Measurements from ENCODE around the gene PTPRM. TPM values are rescaled to one million over a fixed set of nuclear protein-coding genes. Genes with fewer than 3 reads are reported as not detected.

The PTPRM gene
- total and polyA plus RNA-seq, 2 donors, result 37.3 to 55.6 TPM

DNA sequence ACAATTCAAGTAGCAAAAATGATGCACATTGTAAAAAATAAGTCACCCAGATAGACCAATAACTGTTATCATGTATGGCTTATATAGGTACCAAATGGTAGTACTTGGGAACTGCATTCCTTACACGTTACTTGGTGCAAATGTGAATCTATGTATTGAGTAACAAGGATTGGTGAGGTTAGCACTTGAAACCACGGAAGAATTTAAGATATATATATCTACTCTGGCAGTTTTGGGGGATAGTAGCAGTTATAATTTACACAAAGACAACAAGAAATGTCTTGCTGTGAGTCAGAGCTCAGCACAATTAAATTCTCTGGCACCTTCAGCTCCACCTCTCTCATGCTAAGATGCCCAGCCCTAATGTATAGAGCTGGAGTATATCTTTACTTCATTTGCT lies 682.7 kb downstream of the PTPRM start:
- no peaks in the 10 kb centered on the region for H3K9me3 ChIP-seq (ENCODE audit: control insufficient read depth in 2 of 2, insufficient read depth in 1 of 2, low read length in 1 of 2)

DNA sequence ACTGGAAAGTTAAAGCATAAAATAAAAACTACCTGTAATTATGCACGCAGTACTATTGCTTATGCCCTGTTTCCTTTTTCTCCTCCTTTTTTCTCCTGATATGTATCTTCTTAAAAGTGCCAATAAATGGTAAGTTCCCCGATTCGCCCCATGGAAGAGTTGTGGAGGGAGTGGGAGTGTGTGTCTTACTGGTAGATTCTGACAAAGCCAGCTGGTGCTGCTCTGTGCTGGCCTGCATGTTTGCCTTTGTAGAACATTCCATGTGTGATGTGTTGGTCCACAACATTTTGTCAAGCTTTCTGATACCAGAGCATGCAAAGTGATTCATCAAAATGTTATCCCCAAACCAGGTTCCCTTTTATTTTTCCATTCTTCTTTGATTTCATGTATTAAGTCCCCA lies 685.3 kb downstream of the PTPRM start:
- no peak overlapping the region for H3K4me3 ChIP-seq (ENCODE audit: low read length in 2 of 2)
- DNase-seq (ENCODE audit: low read depth in 6 of 9, low spot score in 9 of 9), result no peak
- no peak overlapping the region for H3K27ac ChIP-seq (ENCODE audit: low read depth in 1 of 2, low read length in 1 of 2)
- H3K9me3 ChIP-seq (ENCODE audit: control insufficient read depth in 2 of 2, insufficient read depth in 1 of 2, low read length in 1 of 2), result no peaks in the 10 kb centered on the region
- H3K36me3 ChIP-seq (ENCODE audit: control insufficient read depth in 2 of 2, insufficient read depth in 2 of 2, low read length in 1 of 2), result peaks cover 3 to 4% of the 10 kb centered on the region in 2 donors
- H3K4me1 ChIP-seq (ENCODE audit: control insufficient read depth in 2 of 2, insufficient read depth in 2 of 2, low read length in 2 of 2), result no peaks in the 10 kb centered on the region
- WGBS, result 97% methylated on average over 3 of the region's 3 CpGs
- no peaks in the 10 kb centered on the region for H3K27me3 ChIP-seq (ENCODE audit: control insufficient read depth in 2 of 2, insufficient read depth in 1 of 2, low read length in 1 of 2)

More for the DNA sequence above, 682.7 kb downstream of the PTPRM start:
- Histone ChIP-seq H3K27ac (ENCODE audit: low read depth in 1 of 2, low read length in 1 of 2) (no peak overlapping the region), H3K4me3 (ENCODE audit: low read length in 2 of 2) (no peak overlapping the region), H3K27me3 (ENCODE audit: control insufficient read depth in 2 of 2, insufficient read depth in 1 of 2, low read length in 1 of 2) (no peaks in the 10 kb centered on the region), H3K36me3 (ENCODE audit: control insufficient read depth in 2 of 2, insufficient read depth in 2 of 2, low read length in 1 of 2) (peaks cover 0 to 6% of the 10 kb centered on the region in 2 donors), H3K4me1 (ENCODE audit: control insufficient read depth in 2 of 2, insufficient read depth in 2 of 2, low read length in 2 of 2) (no peaks in the 10 kb centered on the region)
- WGBS, result 95% methylated on average over 2 of the region's 2 CpGs
- DNase-seq (ENCODE audit: low read depth in 6 of 9, low spot score in 9 of 9), result no peak

DNA sequence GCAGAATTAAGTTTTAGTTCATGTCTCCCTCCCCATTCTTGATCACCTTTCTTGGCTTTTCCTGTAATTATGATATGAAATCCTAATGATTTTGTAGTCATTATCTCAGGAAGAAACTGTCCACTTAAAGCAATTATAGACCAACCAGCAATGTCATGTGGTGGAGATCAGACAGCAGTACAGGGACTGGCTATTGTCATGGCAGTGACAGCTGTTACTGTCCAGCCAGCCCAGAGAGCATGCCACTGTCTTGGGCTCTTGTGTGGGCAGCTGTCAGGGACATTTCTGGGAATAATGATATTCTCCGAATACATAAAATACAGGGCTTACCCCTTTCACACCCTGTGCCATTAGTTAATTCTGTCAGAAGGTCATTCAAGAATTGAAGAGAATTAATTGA lies 686.8 kb downstream of the PTPRM start:
- Histone ChIP-seq H3K27ac (ENCODE audit: low read depth in 1 of 2, low read length in 1 of 2) (no peak overlapping the region), H3K4me3 (ENCODE audit: low read length in 2 of 2) (no peak overlapping the region), H3K9me3 (ENCODE audit: control insufficient read depth in 2 of 2, insufficient read depth in 1 of 2, low read length in 1 of 2) (no peaks in the 10 kb centered on the region), H3K36me3 (ENCODE audit: control insufficient read depth in 2 of 2, insufficient read depth in 2 of 2, low read length in 1 of 2) (peaks cover 3 to 4% of the 10 kb centered on the region in 2 donors), H3K4me1 (ENCODE audit: control insufficient read depth in 2 of 2, insufficient read depth in 2 of 2, low read length in 2 of 2) (no peaks in the 10 kb centered on the region), H3K27me3 (ENCODE audit: control insufficient read depth in 2 of 2, insufficient read depth in 1 of 2, low read length in 1 of 2) (no peaks in the 10 kb centered on the region)
- no peak for DNase-seq (ENCODE audit: low read depth in 6 of 9, low spot score in 9 of 9)
- 98% methylated on average over 1 of the region's 1 CpG for WGBS

DNA sequence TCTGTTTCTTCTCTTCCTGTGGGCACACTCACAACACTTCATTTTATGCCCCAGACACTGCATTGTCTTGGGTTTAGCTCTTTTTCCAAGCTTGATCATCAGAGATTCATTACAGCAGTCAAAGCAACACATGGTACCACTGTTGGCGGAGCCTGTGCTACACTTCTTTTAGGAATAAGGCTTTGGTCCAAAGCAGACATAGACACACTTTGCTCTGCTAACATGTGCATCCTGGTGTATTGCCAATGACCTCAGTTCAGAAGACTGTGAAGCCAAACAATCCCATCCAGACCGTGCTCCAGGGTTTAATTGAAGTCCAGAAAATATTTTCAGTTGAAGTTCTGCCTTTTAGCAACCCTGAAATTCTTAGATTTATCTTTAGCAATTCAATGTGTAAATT lies 687.5 kb downstream of the PTPRM start:
- Histone ChIP-seq H3K4me1 (ENCODE audit: control insufficient read depth in 2 of 2, insufficient read depth in 2 of 2, low read length in 2 of 2) (no peaks in the 10 kb centered on the region), H3K27me3 (ENCODE audit: control insufficient read depth in 2 of 2, insufficient read depth in 1 of 2, low read length in 1 of 2) (no peaks in the 10 kb centered on the region), H3K27ac (ENCODE audit: low read depth in 1 of 2, low read length in 1 of 2) (no peak overlapping the region), H3K36me3 (ENCODE audit: control insufficient read depth in 2 of 2, insufficient read depth in 2 of 2, low read length in 1 of 2) (peaks cover 3 to 4% of the 10 kb centered on the region in 2 donors), H3K4me3 (ENCODE audit: low read length in 2 of 2) (no peak overlapping the region), H3K9me3 (ENCODE audit: control insufficient read depth in 2 of 2, insufficient read depth in 1 of 2, low read length in 1 of 2) (no peaks in the 10 kb centered on the region)
- 98% methylated on average over 2 of the region's 2 CpGs for WGBS
- no peak for DNase-seq (ENCODE audit: low read depth in 6 of 9, low spot score in 9 of 9)

DNA sequence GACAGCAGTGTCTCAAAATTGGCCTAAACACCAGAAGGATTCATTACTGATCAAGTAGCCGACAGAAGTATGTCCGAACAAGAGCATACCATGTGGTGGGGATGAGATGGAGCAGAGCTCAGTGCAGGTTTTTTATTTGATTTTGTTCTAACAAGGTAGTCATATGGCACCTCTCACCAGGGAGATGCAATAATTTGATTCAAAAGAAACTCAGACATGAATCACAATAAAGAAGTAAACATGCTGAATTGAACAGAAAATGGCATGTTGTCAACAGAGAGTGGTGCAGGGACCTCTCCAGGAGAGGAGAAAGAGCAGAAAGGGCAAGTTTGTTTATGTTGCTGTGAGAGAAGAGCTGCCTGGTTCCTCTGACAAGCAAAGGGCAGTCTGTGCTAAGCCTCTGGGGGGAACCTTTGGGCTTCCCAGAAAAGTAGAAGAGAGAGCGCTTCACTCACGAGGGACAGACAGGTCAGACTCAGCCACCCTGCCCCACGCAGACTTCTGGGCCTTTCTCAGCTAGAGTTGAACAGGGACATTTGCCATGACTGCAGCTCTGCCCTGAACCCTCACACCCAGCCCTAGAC lies 690.8 kb downstream of the PTPRM start:
- WGBS, result over 99% methylated on average over 5 of the region's 5 CpGs
- peaks cover 0 to 3% of the 10 kb centered on the region in 2 donors for H3K4me1 ChIP-seq (ENCODE audit: control insufficient read depth in 2 of 2, insufficient read depth in 2 of 2, low read length in 2 of 2)
- no peak overlapping the region for H3K4me3 ChIP-seq (ENCODE audit: low read length in 2 of 2)
- H3K9me3 ChIP-seq (ENCODE audit: control insufficient read depth in 2 of 2, insufficient read depth in 1 of 2, low read length in 1 of 2), result no peaks in the 10 kb centered on the region
- no peak overlapping the region for H3K27ac ChIP-seq (ENCODE audit: low read depth in 1 of 2, low read length in 1 of 2)
- H3K36me3 ChIP-seq (ENCODE audit: control insufficient read depth in 2 of 2, insufficient read depth in 2 of 2, low read length in 1 of 2), result peaks cover 4% of the 10 kb centered on the region in 2 donors
- no peaks in the 10 kb centered on the region for H3K27me3 ChIP-seq (ENCODE audit: control insufficient read depth in 2 of 2, insufficient read depth in 1 of 2, low read length in 1 of 2)
- no peak for DNase-seq (ENCODE audit: low read depth in 6 of 9, low spot score in 9 of 9)

DNA sequence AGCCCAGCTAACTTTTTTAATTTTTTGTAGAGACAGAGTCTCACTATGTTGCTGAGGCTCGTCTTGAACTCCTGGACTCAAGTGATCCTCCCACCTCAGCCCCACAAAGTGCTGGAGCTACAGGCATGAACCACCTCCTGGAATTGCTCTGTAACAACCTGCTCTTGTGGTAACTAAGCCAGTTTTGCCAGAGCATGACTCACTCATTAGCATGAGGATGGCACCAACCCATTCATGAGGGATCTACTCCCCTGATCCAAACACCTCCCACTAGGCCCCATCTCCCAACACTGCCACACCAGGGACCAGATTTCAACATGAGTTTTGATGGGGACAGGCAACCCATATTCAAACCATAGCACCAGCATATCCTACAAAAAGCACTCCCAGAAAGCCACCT lies 693.2 kb downstream of the PTPRM start:
- H3K27me3 ChIP-seq (ENCODE audit: control insufficient read depth in 2 of 2, insufficient read depth in 1 of 2, low read length in 1 of 2), result no peaks in the 10 kb centered on the region
- no peaks in the 10 kb centered on the region for H3K9me3 ChIP-seq (ENCODE audit: control insufficient read depth in 2 of 2, insufficient read depth in 1 of 2, low read length in 1 of 2)
- peaks cover 0 to 3% of the 10 kb centered on the region in 2 donors for H3K4me1 ChIP-seq (ENCODE audit: control insufficient read depth in 2 of 2, insufficient read depth in 2 of 2, low read length in 2 of 2)
- no peak overlapping the region for H3K27ac ChIP-seq (ENCODE audit: low read depth in 1 of 2, low read length in 1 of 2)
- no peak overlapping the region for H3K4me3 ChIP-seq (ENCODE audit: low read length in 2 of 2)
- DNase-seq (ENCODE audit: low read depth in 6 of 9, low spot score in 9 of 9), result no peak
- H3K36me3 ChIP-seq (ENCODE audit: control insufficient read depth in 2 of 2, insufficient read depth in 2 of 2, low read length in 1 of 2), result peaks cover 0 to 4% of the 10 kb centered on the region in 2 donors
- 96% methylated on average over 1 of the region's 1 CpG for WGBS

DNA sequence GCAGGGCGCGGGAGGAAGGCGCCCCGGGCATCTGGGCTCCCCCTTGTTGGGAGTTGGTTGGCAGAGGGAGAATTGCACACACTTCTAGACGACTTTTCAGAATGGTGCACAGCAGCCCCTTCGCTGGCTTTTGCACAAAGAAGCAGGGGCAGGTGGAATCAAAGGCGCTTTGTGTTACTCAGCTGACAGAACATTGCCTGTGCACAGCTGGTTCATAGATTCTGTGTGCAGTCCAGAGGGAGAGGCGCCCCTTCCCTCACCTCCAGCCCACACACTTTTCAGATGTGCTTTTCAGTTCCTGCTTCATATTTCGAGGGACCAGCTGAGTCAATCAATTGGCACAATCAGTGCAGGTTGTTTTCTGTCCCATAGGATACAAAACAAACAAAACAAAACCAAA lies 693.7 kb downstream of the PTPRM start:
- peak in 1 of 9 donors; percentile 7 for DNase-seq (ENCODE audit: low read depth in 6 of 9, low spot score in 9 of 9)
- Histone ChIP-seq H3K9me3 (ENCODE audit: control insufficient read depth in 2 of 2, insufficient read depth in 1 of 2, low read length in 1 of 2) (no peaks in the 10 kb centered on the region), H3K4me1 (ENCODE audit: control insufficient read depth in 2 of 2, insufficient read depth in 2 of 2, low read length in 2 of 2) (peaks cover 0 to 3% of the 10 kb centered on the region in 2 donors), H3K36me3 (ENCODE audit: control insufficient read depth in 2 of 2, insufficient read depth in 2 of 2, low read length in 1 of 2) (peaks cover 0 to 4% of the 10 kb centered on the region in 2 donors), H3K27ac (ENCODE audit: low read depth in 1 of 2, low read length in 1 of 2) (no peak overlapping the region), H3K27me3 (ENCODE audit: control insufficient read depth in 2 of 2, insufficient read depth in 1 of 2, low read length in 1 of 2) (no peaks in the 10 kb centered on the region), H3K4me3 (ENCODE audit: low read length in 2 of 2) (no peak overlapping the region)
- WGBS, result 90% methylated on average over 9 of the region's 9 CpGs

DNA sequence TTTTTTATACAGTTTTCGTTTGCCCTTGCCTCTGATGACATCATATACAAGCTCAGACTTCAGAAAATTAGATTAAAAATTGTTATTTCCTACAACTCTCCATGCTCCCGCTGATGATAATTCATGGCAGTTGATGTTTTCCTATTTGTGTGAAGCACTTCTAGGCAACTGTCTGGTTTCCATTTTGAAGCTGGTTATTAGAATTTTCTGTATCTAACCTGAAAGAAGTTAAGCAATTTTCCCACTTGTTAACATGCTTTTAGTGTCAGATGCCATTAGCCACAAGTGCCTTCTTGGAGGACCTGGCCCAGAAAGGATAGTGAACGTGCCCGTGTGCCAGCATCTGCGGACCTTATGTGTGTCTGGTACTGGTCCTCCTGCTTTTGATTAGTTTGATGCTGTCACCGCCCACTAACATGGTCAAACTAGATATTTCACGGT lies 694.6 kb downstream of the PTPRM start:
- 97% methylated on average over 7 of the region's 7 CpGs for WGBS
- Histone ChIP-seq H3K36me3 (ENCODE audit: control insufficient read depth in 2 of 2, insufficient read depth in 2 of 2, low read length in 1 of 2) (peaks cover 0 to 4% of the 10 kb centered on the region in 2 donors), H3K27me3 (ENCODE audit: control insufficient read depth in 2 of 2, insufficient read depth in 1 of 2, low read length in 1 of 2) (no peaks in the 10 kb centered on the region), H3K4me1 (ENCODE audit: control insufficient read depth in 2 of 2, insufficient read depth in 2 of 2, low read length in 2 of 2) (peaks cover 0 to 3% of the 10 kb centered on the region in 2 donors), H3K9me3 (ENCODE audit: control insufficient read depth in 2 of 2, insufficient read depth in 1 of 2, low read length in 1 of 2) (no peaks in the 10 kb centered on the region), H3K27ac (ENCODE audit: low read depth in 1 of 2, low read length in 1 of 2) (no peak overlapping the region), H3K4me3 (ENCODE audit: low read length in 2 of 2) (no peak overlapping the region)
- no peak for DNase-seq (ENCODE audit: low read depth in 6 of 9, low spot score in 9 of 9)

DNA sequence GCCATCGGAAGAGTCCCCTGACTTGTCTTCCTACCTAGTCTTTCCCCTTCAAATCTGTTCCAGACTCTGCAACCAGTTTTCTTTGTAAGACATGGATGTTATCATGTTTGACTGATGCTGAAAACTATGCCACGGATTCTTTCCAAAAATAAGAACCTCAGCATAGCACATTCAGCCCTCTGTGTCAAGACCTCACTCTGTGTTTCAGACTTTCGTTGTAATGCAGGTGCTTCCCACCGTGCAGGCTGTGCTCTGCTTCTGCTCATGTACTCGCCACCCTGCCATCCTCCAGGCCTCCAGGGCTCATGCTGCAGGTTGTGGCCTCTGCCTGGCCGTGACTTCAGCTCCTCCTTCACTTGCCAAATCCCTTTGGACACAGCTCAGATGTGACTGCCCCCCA lies 695.1 kb downstream of the PTPRM start:
- 95% methylated on average over 6 of the region's 6 CpGs for WGBS
- Histone ChIP-seq H3K4me1 (ENCODE audit: control insufficient read depth in 2 of 2, insufficient read depth in 2 of 2, low read length in 2 of 2) (peaks cover 0 to 3% of the 10 kb centered on the region in 2 donors), H3K36me3 (ENCODE audit: control insufficient read depth in 2 of 2, insufficient read depth in 2 of 2, low read length in 1 of 2) (peaks cover 0 to 2% of the 10 kb centered on the region in 2 donors), H3K4me3 (ENCODE audit: low read length in 2 of 2) (no peak overlapping the region), H3K9me3 (ENCODE audit: control insufficient read depth in 2 of 2, insufficient read depth in 1 of 2, low read length in 1 of 2) (no peaks in the 10 kb centered on the region), H3K27me3 (ENCODE audit: control insufficient read depth in 2 of 2, insufficient read depth in 1 of 2, low read length in 1 of 2) (no peaks in the 10 kb centered on the region), H3K27ac (ENCODE audit: low read depth in 1 of 2, low read length in 1 of 2) (no peak overlapping the region)
- DNase-seq (ENCODE audit: low read depth in 6 of 9, low spot score in 9 of 9), result no peak
